Activated naive CD4-positive, alpha-beta T cell (primary cell): Measurements from ENCODE around the gene PIK3C2G.
"Not testable (repeated sequence)": the region's sequence is repeated elsewhere in the genome, so short reads cannot be mapped to it uniquely, and the experiment has no call there.

Source experiments
- DNase-seq, 4 experiments: peaks; one replicate each; lab custom pipeline; 2025; lab: John Stamatoyannopoulos, UW

PIK3C2G gene

DNA sequence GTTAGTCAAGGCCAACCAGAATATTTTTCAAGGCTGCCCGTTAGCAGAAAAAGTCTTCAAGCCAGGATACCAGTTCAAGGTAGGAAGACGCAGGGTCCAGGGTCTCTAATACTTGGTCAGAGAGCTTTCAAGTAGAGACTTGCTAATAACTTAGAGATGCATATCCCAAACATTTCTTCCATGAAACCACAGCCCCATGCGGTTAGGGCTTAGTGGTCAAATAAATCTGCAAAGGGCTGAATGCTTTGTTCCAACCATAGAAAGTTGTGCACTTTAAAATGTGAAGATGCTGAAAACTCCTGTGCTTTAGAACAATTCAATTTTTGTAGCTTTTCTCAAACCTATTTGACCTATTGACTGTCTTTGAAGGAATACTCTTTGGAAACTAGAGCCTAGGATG lies 208.9 kb downstream of the PIK3C2G start:
- DNase-seq, result no peak

DNA sequence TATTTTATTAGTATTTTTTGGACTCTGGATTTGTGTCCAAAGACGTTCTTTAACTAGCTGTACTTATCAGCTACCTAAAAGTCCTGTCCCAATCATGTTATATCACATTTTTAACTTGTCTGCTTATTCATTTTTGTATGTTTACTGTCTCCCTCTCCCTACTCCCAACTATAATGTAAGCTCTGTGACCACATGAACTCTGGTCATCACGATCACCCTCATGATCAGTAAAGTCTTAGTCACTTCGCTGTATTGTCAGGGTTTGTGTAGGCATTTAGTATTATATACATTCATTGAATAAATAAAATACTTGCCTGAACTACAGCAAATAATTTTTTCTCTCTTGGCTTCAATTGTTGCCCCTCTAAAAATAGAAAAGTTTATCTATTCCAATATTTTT lies 211.0 kb downstream of the PIK3C2G start:
- no peak for DNase-seq

DNA sequence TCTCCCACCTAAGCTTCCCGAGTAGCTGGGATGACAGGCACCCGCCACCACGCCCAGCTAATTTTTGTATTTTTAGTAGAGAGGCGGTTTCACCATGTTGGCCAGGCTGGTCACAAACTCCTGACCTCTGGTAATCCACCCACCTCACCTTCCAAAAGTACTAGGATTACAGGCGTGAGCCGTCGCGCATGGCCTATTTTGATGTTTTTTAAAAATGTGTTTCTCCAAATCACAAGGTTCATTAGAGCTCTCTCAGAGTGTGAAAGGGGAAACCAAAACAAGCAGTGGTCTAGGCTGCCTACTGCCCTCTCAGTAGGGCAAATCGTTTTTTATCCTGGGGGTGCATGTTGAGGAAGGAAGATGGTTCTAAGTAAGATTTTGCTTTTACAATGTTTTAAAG lies 211.5 kb downstream of the PIK3C2G start:
- no peak for DNase-seq

DNA sequence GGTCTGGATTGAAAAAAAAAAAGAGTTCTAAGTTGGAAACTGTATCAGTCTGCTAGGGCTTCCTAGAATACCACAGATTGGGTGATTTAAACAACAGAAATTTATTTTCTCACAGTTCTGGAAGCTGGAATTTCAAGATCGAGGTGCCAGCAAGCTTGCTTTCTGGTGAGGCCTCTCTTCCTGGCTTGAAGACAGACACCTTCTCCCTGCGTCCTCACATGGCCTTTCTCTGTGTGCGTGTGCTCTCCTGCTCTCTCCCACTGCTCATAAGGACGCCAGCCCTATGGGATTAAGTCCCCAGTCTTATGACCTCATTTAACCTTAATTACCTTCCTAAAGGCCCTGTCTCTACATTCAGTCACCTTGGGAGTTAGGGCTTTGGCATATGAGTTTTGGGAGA lies 215.5 kb downstream of the PIK3C2G start:
- DNase-seq, result no peak

DNA sequence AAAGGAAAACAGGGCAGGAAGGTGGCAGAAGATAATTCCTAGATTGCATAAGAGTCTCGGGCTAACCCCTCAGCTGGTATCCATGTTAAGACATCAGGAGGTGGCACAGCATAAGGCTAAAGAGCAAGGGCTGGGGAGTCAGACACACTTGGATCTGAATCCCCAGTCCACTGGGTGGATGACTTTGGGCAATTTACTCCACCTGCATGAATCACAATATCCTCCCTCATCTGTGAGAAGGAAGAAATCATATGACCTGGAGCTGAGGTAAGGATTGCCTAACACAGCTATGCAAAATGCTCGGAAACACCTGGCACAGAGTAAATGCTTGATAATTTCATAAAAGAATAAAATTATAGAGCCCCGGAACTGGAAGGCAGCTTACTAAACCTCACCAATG lies 217.9 kb downstream of the PIK3C2G start:
- DNase-seq, result no peak

DNA sequence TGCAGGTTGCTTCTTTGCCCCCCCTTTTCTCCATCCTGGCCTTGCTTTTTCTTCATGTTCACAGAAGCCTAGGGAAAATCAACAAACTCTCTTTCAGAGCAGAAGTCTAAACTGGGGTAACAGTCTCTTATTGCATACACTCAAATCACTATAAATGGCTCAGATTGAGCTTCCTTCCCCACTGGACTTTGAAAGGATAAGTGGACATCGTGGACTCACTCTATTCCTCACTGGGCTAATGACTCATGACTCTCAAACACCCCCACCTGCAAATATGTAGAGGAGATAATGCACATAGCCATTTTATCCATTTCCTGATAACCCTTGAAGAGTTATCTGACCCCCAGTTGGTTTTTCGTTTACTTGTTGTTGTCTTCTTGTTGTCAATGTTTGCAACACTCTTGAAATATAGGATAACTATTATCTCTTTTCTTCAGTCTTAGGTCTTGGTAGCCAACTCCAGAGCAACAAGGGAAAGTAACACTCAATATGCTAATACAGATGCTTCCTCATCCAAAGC lies 221.3 kb downstream of the PIK3C2G start:
- no peak for DNase-seq

DNA sequence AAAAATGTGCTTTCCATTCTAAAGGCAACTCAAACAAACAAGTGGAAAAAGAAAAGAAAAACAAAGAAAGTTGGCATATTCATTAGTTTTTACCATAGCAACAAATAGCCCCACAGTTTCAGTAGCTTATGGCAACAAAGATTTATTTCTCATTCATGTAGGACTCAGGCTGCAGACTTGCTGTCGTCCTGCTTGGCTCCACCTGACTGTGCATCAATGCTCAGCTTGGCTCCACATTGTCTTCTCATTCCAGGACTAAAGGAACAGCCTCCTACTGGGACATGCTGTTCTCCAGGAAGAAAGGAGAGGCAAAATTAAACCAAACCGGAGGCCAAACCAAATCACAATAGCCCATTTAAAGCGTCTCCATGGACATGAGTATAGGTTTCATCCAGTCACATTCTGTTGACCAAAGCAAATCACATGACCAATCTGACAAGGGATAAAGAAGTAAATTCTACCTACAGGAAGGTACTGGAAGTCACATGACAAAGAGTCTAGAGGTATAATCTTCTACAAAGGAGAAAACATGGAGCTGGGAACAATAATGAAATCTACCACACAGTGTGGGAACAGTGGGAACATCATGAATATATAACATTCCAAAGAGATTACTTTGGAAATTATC lies 222.5 kb downstream of the PIK3C2G start:
- no peak for DNase-seq

DNA sequence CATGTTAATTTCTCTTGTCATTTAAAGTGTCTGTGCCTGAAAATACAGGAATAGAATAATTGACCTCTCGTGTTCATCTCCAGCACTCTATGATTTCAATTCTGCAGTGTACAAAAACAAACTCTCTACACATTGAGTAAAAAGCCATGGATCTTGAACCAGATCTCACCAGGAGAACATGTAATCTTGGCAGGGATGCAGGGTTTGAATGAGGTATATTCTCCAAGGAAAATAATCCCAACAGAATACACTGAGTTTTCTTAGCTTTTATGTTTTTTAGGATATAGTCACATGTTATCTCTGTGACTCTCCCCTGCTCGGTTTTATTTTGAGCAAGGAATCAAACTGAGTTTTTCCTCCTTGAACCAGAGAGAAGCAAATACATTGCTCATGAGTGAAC lies 224.7 kb downstream of the PIK3C2G start:
- DNase-seq, result no peak

DNA sequence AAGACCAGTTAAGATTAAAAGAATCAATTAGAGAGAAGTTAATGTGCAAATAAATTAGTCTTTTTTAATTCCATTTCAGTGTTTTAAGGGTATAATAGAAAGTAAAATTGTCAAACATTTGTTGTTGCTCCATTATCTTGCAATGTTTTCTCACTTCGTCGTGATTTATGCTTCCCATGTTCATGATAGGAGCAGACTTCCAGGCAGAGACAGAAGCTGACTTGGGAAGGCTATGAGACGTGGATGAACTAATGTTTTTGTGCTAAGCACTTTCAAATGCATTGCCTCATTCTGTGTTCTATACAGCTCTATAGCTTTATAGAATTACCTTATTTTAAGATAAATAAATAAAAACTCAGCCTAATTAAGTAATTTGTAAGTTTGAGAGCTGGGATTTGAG lies 226.2 kb downstream of the PIK3C2G start:
- DNase-seq, result no peak

DNA sequence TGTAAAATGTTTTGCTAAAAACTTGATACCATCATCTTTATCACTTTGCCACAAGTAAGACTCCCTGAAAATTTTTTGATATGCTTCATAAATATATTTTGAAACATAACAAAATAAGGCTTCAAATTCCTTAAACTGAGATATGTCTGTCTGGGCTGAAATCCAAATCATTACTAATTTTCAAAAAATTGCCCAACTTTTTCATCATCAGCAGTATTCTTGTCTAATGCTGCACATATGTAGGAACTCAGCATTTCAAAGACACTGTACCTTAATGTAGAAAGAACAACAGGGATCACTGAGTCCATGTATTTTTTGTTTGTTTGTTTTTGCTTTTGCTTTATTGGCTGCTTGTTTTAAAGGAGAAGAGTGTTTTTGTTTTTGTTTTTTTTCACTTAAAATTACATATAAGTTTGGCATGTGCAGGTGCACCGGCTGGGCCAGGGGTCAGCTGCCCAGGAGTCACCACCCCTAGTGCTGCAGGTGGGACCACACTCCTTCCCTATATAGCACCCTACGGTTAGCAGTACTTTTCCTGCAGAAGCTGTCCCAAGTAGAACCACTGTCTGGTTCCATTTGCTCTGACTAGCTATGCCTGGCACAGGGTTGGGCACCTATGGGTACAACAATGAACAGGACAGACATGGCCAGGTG lies 231.2 kb downstream of the PIK3C2G start:
- no peak for DNase-seq

DNA sequence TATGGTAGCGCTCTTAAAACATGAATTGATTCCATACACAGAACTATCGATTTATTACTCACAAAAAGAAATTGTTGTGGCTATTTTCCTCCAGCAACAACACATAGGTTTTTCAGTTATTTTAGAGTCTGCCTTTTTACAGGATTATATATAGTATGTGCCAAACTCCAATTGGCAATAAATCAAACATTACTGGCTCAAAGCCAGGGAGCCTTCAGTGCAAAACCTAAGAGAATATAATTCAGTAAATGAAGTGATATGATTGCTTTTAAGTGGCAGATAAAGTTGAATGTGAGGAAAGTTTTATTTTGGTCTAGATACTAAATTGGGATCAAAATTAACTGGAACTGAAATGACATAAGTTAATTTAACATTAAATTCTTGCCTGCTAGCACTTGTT lies 234.8 kb downstream of the PIK3C2G start:
- no peak for DNase-seq

DNA sequence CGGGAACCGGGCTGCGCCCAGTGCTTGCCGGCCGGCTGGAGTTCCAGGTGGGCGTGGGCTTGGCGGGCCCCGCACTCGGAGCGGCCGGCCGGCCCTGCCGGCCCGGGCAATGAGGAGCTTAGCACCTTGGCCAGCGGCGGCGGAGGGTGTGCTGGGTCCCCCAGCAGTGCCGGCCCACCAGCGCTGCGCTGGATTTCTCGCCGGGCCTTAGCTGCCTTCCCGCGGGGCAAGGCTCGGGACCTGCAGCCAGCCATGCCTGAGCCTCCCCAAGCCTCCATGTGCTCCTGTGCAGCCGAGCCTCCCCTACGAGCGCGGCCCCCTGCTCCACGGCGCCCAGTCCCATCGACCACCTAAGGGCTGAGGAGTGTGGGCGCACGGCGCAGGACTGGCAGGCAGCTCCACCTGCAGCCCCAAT lies 238.8 kb downstream of the PIK3C2G start:
- not testable (repeated sequence) for DNase-seq

DNA sequence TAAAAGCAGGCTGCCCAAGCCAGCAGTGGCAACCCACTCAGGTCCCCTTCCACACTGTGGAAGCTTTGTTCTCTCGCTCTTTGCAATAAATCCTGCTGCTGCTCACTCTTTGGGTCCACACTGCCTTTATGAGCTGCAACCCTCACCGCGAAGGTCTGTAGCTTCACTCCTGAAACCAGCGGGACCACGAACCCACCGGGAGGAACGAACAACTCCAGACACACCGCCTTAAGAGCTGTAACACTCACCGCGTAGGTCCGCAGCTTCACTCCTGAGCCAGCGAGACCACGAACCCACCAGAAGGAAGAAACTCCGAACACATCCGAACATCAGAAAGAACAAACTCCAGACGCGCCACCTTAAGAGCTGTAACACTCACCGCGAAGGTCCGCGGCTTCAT lies 239.4 kb downstream of the PIK3C2G start:
- DNase-seq, result not testable (repeated sequence)

DNA sequence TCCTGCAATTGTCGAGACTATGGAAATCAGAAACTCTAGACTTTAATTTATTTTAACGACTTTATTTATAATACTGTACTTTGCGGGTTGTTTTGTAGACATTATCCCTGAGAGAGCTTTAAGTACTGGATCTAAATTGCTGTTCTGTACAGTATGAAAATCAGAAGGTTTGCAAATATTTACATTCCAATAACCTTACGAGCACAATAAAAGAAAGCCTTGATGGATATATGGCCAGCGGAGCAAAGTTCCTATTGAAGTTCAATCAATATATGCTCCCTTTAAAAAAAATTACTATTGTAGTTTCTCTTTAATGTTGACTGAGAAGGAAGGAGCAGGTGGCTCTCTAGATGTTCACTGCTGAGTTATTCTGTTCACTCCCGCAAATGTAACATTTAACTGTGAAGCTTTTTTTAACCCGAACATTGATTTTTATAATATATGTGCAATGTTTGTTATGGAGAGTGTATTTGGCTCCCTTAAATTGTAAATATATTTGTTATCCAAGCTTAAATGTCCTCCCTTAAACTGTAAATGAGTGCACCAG lies 241.2 kb downstream of the PIK3C2G start:
- no peak for DNase-seq

DNA sequence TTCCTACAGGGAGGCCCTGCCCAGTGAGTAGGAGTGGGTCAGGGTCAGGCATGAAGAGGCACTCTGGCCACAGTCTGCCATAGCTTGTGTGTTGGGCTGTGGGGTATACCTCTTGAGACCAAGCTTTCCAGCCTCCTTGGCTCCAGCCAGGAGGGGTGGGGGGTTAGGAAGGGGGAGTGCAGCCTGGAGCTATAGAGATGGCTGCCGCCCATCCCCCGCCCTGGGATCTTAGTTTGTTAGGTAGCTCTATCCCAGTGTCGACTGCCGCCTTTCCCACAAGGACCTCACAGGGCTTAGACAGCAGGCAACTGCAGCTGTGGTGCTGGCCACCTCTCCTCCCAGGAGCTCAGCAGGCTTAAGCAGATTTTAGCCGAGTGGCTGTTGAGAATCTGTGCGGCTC lies 260.1 kb downstream of the PIK3C2G start:
- no peak for DNase-seq

DNA sequence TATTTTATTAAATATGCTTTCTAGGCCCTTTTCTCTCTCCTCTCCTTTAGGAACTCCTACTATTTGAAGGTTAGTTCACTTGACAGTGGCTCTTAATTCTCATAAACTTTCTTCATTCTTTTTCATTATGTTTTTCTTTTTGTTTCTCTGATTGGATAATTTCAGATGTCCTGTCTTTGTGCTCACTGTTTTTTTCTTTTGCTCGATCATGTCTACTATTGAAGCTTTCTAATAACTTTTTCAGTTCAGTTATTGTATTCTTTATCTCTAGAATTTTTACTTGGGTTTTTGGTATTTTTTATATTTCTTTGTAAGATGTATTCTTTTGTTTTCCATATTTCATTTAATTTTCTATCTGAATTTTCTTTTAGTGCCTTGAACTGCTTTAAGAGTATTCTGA lies 261.5 kb downstream of the PIK3C2G start:
- DNase-seq, result no peak

DNA sequence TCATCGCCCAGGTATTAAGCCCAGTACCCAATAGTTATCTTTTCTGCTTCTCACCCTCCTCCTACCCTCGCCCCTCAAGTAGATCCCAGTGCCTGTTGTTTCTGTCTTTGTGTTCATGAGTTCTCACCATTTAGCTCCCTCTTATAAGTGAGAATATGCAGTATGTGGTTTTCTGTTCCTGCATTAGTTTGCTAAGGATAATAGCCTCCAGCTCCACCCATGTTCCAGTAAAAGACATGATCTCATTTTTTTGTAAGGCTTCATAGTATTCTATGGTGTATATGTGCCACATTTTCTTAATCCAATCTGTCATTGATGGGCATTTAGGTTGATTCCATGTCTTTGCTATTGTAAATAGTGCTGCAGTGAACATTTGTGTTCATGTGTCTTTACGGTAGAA lies 281.2 kb downstream of the PIK3C2G start:
- DNase-seq, result not testable (repeated sequence)

DNA sequence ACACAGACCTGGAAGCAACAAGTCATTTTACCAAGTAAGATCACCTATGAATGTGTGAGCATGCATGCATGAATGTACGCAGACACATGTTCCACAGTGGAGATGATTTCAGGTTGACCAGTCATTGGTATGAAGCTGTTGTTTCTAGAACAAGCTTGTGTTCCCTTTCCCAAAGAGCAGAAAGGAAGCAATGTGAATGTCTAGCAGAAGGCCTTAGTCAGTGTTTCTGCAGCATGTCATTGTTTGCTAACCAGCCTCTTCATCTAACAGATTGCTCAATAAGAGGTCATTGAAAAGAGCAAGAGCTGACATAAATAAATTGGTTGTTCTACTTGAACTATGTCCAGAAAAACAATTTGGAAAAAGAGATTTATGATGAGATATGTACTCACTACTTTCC lies 285.1 kb downstream of the PIK3C2G start:
- no peak for DNase-seq

DNA sequence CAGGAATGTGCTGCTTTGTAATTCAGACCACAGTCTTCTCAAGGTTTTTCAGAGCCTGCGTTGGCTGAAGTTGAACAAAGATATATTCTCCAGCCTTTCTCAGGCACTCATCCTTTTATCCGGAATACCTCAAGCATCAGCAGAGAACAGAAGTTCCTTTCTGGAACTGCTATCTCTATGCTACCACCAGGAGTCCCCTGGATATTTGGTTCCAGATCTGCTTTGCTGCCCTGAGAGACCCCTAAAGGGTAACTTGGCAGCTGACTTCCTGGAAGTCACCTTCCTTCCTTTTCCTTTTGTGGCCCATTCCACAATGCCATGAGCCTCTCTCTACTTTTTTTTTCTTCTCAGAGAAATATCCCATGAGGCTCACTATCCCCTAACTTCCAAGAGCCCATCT lies 288.3 kb downstream of the PIK3C2G start:
- no peak for DNase-seq

DNA sequence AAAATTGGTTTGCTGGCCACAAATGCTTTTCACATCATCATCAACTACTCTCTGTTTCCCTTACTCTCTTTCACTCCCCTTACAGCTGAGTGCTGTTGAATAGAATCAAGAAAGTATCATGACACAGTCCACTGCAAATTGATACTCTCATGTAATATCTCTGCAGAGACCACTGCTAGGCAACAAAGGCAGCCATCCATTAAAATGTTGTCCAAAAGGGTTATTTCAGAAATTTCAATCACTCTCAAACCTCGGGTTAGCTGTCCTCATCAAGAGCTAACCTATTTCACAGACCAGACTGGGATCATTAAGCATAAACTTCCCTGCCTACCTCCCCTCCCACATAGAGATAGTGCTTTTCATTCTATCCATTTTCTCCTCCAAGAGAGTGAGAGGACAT lies 289.8 kb downstream of the PIK3C2G start:
- DNase-seq, result no peak

DNA sequence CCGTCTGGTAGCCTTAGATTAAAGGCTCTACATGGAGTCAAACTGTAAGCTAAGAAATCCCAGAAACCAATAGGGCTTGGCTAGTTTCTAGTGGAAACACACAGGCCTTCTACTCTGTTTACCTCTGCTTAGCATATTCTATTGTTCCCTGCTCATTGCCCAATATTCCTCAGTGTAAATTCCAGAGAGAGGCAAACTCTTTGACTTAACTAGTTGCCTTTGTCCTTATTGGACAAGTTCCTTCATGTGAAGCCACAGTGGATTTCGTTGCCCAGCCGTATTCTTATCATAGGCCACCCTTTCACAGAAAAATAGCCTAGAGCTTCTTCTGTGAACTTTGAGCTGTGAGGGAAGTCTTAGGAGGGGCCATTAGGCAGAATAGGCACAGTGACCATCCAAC lies 290.4 kb downstream of the PIK3C2G start:
- DNase-seq, result no peak

DNA sequence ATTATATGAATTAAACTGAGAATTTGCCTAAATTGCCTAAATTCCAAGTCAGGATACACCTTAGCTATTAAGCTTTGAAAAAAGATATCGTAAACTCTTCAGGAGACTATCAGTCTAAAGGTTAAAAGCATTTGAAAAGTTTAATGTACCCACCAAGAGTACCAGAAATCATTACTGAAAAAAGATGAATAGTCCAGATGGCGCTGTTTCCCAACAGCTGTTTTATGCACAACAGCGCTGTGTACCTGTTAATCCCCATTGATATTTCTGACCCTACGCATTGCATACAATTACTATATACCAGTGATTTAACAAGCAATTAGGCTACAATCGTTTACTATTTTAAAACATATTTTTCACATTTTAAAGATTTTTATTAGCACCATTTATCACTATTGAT lies 291.5 kb downstream of the PIK3C2G start:
- DNase-seq, result no peak

DNA sequence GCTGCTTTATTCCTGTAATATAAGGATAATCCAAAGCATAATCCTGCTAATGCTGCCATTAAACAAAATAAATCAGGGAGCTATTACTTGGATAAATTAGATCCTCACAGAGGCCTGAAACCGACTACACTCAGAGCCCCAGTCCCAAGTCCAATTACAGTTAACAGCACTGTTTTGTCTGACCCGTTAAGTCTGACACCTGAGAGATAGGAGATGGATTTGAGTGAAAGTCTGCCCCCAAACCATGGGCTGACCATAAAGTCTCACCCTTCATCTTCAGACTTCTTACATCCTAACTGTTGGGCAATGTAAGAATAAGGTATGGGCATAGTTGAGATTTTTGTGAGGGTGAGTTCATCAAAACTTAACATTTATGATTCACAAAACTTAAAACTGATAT lies 294.8 kb downstream of the PIK3C2G start:
- DNase-seq, result no peak

DNA sequence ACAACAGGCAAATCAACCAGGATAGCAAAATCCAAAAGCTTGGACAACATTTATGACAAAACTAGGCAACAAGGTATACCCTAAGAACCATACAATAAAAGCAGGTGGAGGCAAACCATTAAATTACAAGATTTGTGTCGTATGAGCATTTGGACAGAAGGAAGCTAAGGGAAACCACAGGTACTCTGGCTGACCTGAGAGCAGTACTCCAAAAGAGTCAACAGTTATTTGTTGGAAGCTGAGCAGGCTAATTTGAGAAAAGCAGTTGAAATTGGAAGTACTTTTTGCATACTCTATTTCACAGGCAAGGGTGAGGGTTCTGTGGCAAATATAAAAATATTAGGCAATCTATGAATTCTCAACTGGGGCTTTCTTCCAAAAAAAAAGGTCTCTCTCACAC lies 297.9 kb downstream of the PIK3C2G start:
- DNase-seq, result no peak
